Uterus (tissue), 2 donors: ENCODE results near the gene NOX5.

Experiments
- CTCF ChIP-seq, 4 experiments: fragments of 200-600 bp in 2 of 4; fragments of 450-650 bp in 2 of 4; sonication (generic) in 2 of 4; IDR thresholded peaks; one replicate each; pipeline ENCODE4 v1.5.1; 2016 to 2019; ENCODE audit warnings: antibody characterized with exemption in 4 of 4, mild to moderate bottlenecking in 2 of 4, moderate library complexity in 1 of 4
- POLR2A ChIP-seq, 2 donors: fragments of 450-650 bp; IDR thresholded peaks; one replicate each; pipeline ENCODE4 v1.6.1; 2016; ENCODE audit warnings: antibody characterized with exemption in 2 of 2, mild to moderate bottlenecking in 1 of 2, moderate library complexity in 1 of 2

DNA sequence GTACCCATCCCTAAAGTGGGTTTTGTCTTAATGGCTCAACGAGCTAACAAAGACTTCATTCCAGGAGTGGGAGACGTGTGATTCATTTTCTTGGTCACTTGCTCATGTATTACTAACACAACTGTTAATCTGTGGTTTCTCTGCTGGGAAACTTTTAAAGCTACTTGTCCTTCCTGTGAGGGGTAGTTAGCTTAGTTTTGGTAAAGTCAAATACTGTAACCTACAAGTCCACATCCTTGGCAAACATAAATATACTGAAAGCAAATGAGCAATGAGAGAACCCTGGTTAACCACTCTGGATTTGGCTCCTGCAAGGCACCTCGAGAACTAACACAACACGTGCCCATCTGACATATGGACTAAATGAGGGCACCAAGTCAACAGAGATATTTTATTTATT, 19.9 kb downstream of the NOX5 start:
- TF ChIP-seq CTCF (IDR thresholded peaks at IDR 0.05) (no peak), POLR2A (IDR thresholded peaks at IDR 0.05) (no peak)
